ENCODE results near the gene TMEM98.

Gene TMEM98

DNA sequence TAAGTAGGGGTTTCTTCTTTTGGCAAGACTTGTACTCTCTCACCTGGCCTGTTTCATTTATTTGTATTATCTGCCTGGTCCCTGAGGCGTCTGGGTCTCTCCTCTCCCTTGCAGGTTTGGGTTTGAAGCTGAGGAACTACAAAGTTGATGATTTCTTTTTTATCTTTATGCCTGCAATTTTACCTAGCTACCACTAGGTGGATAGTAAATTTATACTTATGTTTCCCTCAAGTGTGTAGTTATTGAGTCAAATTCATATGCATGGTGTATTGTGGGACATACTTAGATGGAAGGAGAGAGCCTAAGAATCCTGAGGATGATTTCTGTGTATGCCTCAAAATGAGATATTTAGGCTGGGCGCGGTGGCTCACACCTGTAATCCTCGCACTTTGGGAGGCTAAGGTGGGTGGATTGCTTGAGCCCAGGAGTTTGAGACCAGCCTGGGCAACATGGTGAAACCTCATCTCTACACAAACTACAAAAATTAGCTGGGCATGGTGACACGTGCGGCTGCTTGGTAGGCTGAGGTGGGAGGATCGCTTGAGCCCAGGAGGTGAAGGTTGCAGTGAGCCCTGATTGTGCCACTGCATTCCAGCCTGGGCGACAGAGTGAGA is 13.6 kb downstream of the TMEM98 start:
- no peak for ATAC-seq (ENCODE audit: low read depth)
- Histone ChIP-seq H3K27me3 (ENCODE audit: insufficient read depth, poor library complexity, severe bottlenecking) (no peaks in the 10 kb centered on the region), H3K36me3 (ENCODE audit: low read depth) (peaks cover 6% of the 10 kb centered on the region; the same call in 1 of the 2 replicates), H3K9me3 (ENCODE audit: severe bottlenecking) (no peaks in the 10 kb centered on the region), H3K4me1 (ENCODE audit: insufficient read depth, poor library complexity, severe bottlenecking) (peaks cover 13% of the 10 kb centered on the region), H3K27ac (ENCODE audit: poor library complexity, severe bottlenecking) (no peak overlapping the region), H3K4me3 (ENCODE audit: severe bottlenecking) (no peak overlapping the region)
- DNase-seq (ENCODE audit: low spot score) = no peak
- TF ChIP-seq, protein P1, sequence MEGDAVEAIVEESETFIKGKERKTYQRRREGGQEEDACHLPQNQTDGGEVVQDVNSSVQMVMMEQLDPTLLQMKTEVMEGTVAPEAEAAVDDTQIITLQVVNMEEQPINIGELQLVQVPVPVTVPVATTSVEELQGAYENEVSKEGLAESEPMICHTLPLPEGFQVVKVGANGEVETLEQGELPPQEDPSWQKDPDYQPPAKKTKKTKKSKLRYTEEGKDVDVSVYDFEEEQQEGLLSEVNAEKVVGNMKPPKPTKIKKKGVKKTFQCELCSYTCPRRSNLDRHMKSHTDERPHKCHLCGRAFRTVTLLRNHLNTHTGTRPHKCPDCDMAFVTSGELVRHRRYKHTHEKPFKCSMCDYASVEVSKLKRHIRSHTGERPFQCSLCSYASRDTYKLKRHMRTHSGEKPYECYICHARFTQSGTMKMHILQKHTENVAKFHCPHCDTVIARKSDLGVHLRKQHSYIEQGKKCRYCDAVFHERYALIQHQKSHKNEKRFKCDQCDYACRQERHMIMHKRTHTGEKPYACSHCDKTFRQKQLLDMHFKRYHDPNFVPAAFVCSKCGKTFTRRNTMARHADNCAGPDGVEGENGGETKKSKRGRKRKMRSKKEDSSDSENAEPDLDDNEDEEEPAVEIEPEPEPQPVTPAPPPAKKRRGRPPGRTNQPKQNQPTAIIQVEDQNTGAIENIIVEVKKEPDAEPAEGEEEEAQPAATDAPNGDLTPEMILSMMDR (IDR thresholded peaks at IDR 0.05; ENCODE audit: poor library complexity, severe bottlenecking) = peak; percentile 29

DNA sequence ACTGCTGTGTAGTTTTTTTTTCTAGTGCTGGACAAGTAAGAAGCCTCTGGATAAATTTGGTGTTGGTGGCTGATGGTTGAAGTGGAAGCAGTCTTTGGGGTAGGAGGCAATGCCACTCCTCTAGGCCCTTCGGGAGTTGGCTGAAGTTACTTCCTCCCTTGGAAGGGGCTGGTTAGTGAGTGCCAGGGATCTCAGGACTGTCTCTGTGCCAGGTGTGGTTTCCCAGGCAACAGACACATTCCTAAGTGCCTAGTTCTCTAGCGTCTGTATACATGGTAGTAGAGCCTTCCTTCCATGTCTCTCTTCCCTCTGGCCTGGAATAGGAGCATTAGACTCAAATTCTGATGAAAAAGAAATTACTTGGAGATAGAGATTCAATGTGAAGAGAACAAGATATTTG is 15.3 kb downstream of the TMEM98 start:
- Histone ChIP-seq H3K9me3 (ENCODE audit: severe bottlenecking) (no peaks in the 10 kb centered on the region), H3K36me3 (ENCODE audit: low read depth) (peaks cover 6% of the 10 kb centered on the region; the same call in 1 of the 2 replicates), H3K4me3 (ENCODE audit: severe bottlenecking) (no peak overlapping the region), H3K27me3 (ENCODE audit: insufficient read depth, poor library complexity, severe bottlenecking) (no peaks in the 10 kb centered on the region), H3K27ac (ENCODE audit: poor library complexity, severe bottlenecking) (no peak overlapping the region), H3K4me1 (ENCODE audit: insufficient read depth, poor library complexity, severe bottlenecking) (peaks cover 13% of the 10 kb centered on the region)
- ATAC-seq (ENCODE audit: low read depth) (0 out of 3 replicates have a peak, but pooled peaks have one; percentile 19), DNase-seq (ENCODE audit: low spot score) (no peak)
- TF ChIP-seq, protein P1 (IDR thresholded peaks at IDR 0.05; ENCODE audit: poor library complexity, severe bottlenecking) = no peak

DNA sequence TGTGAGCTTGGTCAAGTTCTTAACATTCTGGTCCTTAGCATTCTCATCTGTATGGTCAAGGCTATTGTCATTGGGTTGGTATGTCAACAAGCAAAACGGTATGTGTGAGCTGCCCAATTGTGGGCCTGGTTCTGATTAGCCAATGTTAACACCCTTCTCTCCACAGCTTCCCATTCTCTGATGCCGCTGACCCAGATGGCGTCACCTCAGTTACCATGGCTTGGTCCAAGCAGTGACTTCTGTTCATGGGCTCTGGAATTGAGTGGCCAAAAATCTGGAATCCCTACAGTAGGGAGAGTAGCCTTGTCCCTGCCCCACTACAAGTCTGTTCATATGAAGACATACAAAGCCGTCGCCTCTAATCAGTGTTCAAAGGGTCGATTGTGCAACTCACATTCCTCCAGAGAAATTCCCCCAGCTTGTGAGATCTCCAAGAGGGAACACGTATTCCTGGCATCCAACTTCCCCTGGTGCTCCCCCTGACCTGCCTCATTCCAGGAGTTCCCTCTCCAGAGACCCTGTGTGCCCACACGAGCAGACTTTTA is 15.8 kb downstream of the TMEM98 start:
- H3K36me3 ChIP-seq (ENCODE audit: low read depth) = peaks cover 6% of the 10 kb centered on the region; the same call in 1 of the 2 replicates
- H3K4me1 ChIP-seq (ENCODE audit: insufficient read depth, poor library complexity, severe bottlenecking) = peaks cover 13% of the 10 kb centered on the region
- no peaks in the 10 kb centered on the region for H3K9me3 ChIP-seq (ENCODE audit: severe bottlenecking)
- no peaks in the 10 kb centered on the region for H3K27me3 ChIP-seq (ENCODE audit: insufficient read depth, poor library complexity, severe bottlenecking)
- TF ChIP-seq, protein P1 (IDR thresholded peaks at IDR 0.05; ENCODE audit: poor library complexity, severe bottlenecking) = no peak
- DNase-seq (ENCODE audit: low spot score) = no peak
- ATAC-seq (ENCODE audit: low read depth) = peak; percentile 45
- H3K4me3 ChIP-seq (ENCODE audit: severe bottlenecking) = no peak overlapping the region
- no peak overlapping the region for H3K27ac ChIP-seq (ENCODE audit: poor library complexity, severe bottlenecking)

- Histone ChIP-seq H3K9me3 (ENCODE audit: severe bottlenecking) (no peaks in the 10 kb centered on the region), H3K4me1 (ENCODE audit: insufficient read depth, poor library complexity, severe bottlenecking) (peaks cover 13% of the 10 kb centered on the region), H3K27me3 (ENCODE audit: insufficient read depth, poor library complexity, severe bottlenecking) (no peaks in the 10 kb centered on the region), H3K27ac (ENCODE audit: poor library complexity, severe bottlenecking) (no peak overlapping the region), H3K36me3 (ENCODE audit: low read depth) (peaks cover 6% of the 10 kb centered on the region; the same call in 1 of the 2 replicates), H3K4me3 (ENCODE audit: severe bottlenecking) (no peak overlapping the region)
- DNase-seq (ENCODE audit: low spot score) = no peak
- TF ChIP-seq, protein P1 (IDR thresholded peaks at IDR 0.05; ENCODE audit: poor library complexity, severe bottlenecking) = no peak
- ATAC-seq (ENCODE audit: low read depth) = no peak
These were observed 16.5 kb downstream of the TMEM98 start for GRCh38 chr17:32944248-32945020.

Measured in RWPE2 (cell line).